Measurements from ENCODE around the gene OR10K1.

- TF ChIP-seq CTCF (IDR thresholded peaks at IDR 0.05): no peak
- TF ChIP-seq POLR2A (IDR thresholded peaks at IDR 0.05): no peak
Observed at GRCh38 chr1:158414651-158415345, 46.8 kb upstream of the OR10K1 start.
